Liver (tissue), 9 donors: ENCODE measurements around the gene PFDN2. TPM values are rescaled to one million over a fixed set of nuclear protein-coding genes. Genes with fewer than 3 reads are reported as not detected.

ENCODE experiments used
- DNase-seq: peaks from one replicate; pipeline ENCODE4 v3.0.0-alpha.2; 2017; ENCODE audit warnings: low spot score
- H3K27ac ChIP-seq, 2 donors: one replicate each; pipeline ENCODE4 v1.7.0; 2013; ENCODE audit warnings: inconsistent platforms in 2 of 2, low read length in 2 of 2, control low read depth in 1 of 2, low read depth in 1 of 2, mild to moderate bottlenecking in 1 of 2
- H3K27me3 ChIP-seq, 4 donors: one replicate each; pipeline versions ENCODE4 v1.6.1 to v1.7.0; 2013; ENCODE audit warnings: low read length in 3 of 4, inconsistent platforms in 1 of 4, mild to moderate bottlenecking in 1 of 4, moderate library complexity in 1 of 4; ENCODE audit not compliant: control insufficient read depth in 4 of 4, insufficient read depth in 4 of 4
- H3K36me3 ChIP-seq, 4 donors: one replicate each; pipeline versions ENCODE4 v1.6.1 to v1.7.0; 2013; ENCODE audit warnings: low read length in 3 of 4, mild to moderate bottlenecking in 3 of 4, low read depth in 1 of 4, moderate library complexity in 1 of 4; ENCODE audit not compliant: control insufficient read depth in 4 of 4, insufficient read depth in 3 of 4
- H3K4me1 ChIP-seq, 4 donors: one replicate each; pipeline versions ENCODE4 v1.6.1 to v1.7.0; 2013; ENCODE audit warnings: low read length in 3 of 4, mild to moderate bottlenecking in 3 of 4, moderate library complexity in 1 of 4; ENCODE audit not compliant: control insufficient read depth in 4 of 4, insufficient read depth in 4 of 4
- H3K4me3 ChIP-seq, 3 donors: one replicate each; pipeline versions ENCODE4 v1.6.1 to v1.7.0; 2013; ENCODE audit warnings: low read length in 3 of 3, control low read depth in 1 of 3, low read depth in 1 of 3, mild to moderate bottlenecking in 1 of 3
- H3K9ac ChIP-seq, 2 donors: one replicate each; pipeline ENCODE4 v1.7.0; 2013; ENCODE audit warnings: low read length in 2 of 2, mild to moderate bottlenecking in 2 of 2, moderate library complexity in 2 of 2, control low read depth in 1 of 2, low read depth in 1 of 2
- H3K9me3 ChIP-seq, 4 donors: one replicate each; pipeline versions ENCODE4 v1.6.1 to v1.7.0; 2013; ENCODE audit warnings: low read length in 3 of 4; ENCODE audit not compliant: control insufficient read depth in 4 of 4
- ATF3 ChIP-seq: IDR thresholded peaks from 2 replicates; pipeline ENCODE4 v1.6.1; 2016; ENCODE audit warnings: antibody characterized with exemption
- CTCF ChIP-seq: fragments of 150-350 bp; IDR thresholded peaks from 2 replicates; pipeline ENCODE4 v1.5.1; 2017; ENCODE audit warnings: improper control_type of control experiment, low read depth, low read length; ENCODE audit not compliant: missing input control
- EGR1 ChIP-seq, 2 donors: IDR thresholded peaks; 2 replicates each; pipeline ENCODE4 v1.6.1; 2016 to 2018; ENCODE audit warnings: antibody characterized with exemption in 2 of 2, low read depth in 2 of 2
- FOXA2 ChIP-seq: IDR thresholded peaks from 2 replicates; pipeline ENCODE4 v1.6.1; 2016; ENCODE audit warnings: antibody characterized with exemption
- GABPA ChIP-seq, 2 donors: IDR thresholded peaks in 1 of 2; conservative IDR thresholded peaks in 1 of 2; 2 replicates each; pipeline ENCODE4 v1.6.1; 2016; ENCODE audit warnings: antibody characterized with exemption in 2 of 2, mild to moderate bottlenecking in 1 of 2, moderate library complexity in 1 of 2
- HNF4A ChIP-seq, 2 donors: conservative IDR thresholded peaks; 2 replicates each; pipeline ENCODE4 v1.6.1; 2016; ENCODE audit warnings: antibody characterized with exemption in 2 of 2, mild to moderate bottlenecking in 2 of 2
- JUND ChIP-seq, 2 donors: IDR thresholded peaks; 2 replicates each; pipeline ENCODE4 v1.6.1; 2016; ENCODE audit warnings: antibody characterized with exemption in 2 of 2
- MAX ChIP-seq: IDR thresholded peaks from 2 replicates; pipeline ENCODE4 v1.6.1; 2016; ENCODE audit warnings: antibody characterized with exemption
- NR2F2 ChIP-seq: IDR thresholded peaks from 2 replicates; pipeline ENCODE4 v1.6.1; 2016; ENCODE audit warnings: antibody characterized with exemption
- REST ChIP-seq: IDR thresholded peaks from 2 replicates; pipeline ENCODE4 v1.6.1; 2016; ENCODE audit warnings: antibody characterized with exemption, mild to moderate bottlenecking
- RXRA ChIP-seq, 2 donors: IDR thresholded peaks; 2 replicates each; pipeline ENCODE4 v1.6.1; 2017 to 2018; ENCODE audit warnings: antibody characterized with exemption in 2 of 2, mild to moderate bottlenecking in 1 of 2
- TAF1 ChIP-seq: conservative IDR thresholded peaks from 2 replicates; pipeline ENCODE4 v1.6.1; 2016; ENCODE audit warnings: antibody characterized with exemption, mild to moderate bottlenecking
- YY1 ChIP-seq: IDR thresholded peaks from 2 replicates; pipeline ENCODE4 v1.6.1; 2016; ENCODE audit warnings: antibody characterized with exemption, mild to moderate bottlenecking
- ZBTB33 ChIP-seq: IDR thresholded peaks from 2 replicates; pipeline ENCODE4 v1.6.1; 2016; ENCODE audit warnings: antibody characterized with exemption
- WGBS: extraction: QIAGEN DNeasy Blood & Tissue Kit; methylation state at CpG from one replicate; pipeline ENCODE4 v1.1.7; 2013; 5-methylcytosine and 5-hydroxymethylcytosine counted together
- polyA plus RNA-seq, 2 donors: library from polyadenylated mRNA; stranded (reverse) in 1 of 2; unstranded in 1 of 2; fragments of 200-250 nt in 1 of 2; fragments of >200 nt in 1 of 2; fragmentation: Nextera tagmentation in 1 of 2; extraction: Ambion mirVana in 1 of 2; gene quantifications; one replicate each; pipeline versions ENCODE4 v1.2.1 to v1.2.3, GENCODE V29; 2013 to 2015
- total RNA-seq, 2 donors: library from RNA; depleted of rRNA; stranded (reverse); fragments of >200 nt; gene quantifications; one replicate each; pipeline ENCODE4 v1.2.3, GENCODE V29; 2014
- donor health status: healthy.
- donor health status: healthy.
- donor health status: healthy.
- donor health status: healthy.
- donor health status: healthy.

Gene PFDN2
- total and polyA plus RNA-seq, 4 donors, result 12.4 to 61.9 (median 34.0) TPM

GRCh38 chr1:161131523-161132409 is 13.9 kb upstream of the PFDN2 start:
- Histone ChIP-seq H3K36me3 (peaks cover 0 to 18% (median 12%) of the 10 kb centered on the region in 4 donors), H3K27ac (peak overlapping the region; percentile 92 to 99), H3K9ac (peak overlapping the region; percentile 40 to 89), H3K4me1 (peaks cover 0 to 21% (median 15%) of the 10 kb centered on the region in 4 donors), H3K27me3 (no peaks in the 10 kb centered on the region), H3K4me3 (peak overlapping the region; percentile 72 to 92 (median 88)), H3K9me3 (no peaks in the 10 kb centered on the region)
- DNase-seq, result no peak
- no peak for TF ChIP-seq CTCF
- no peak for TF ChIP-seq ATF3
- TF ChIP-seq HNF4A (conservative IDR thresholded peaks at IDR 0.05), result no peak
- TF ChIP-seq NR2F2, result no peak
- TF ChIP-seq GABPA (IDR thresholded peaks at IDR 0.05 in 1 of 2, conservative IDR thresholded peaks at IDR 0.05 in 1 of 2), result no peak
- no peak for TF ChIP-seq TAF1
- TF ChIP-seq FOXA2, result no peak
- no peak for TF ChIP-seq YY1
- no peak for TF ChIP-seq REST
- no peak for TF ChIP-seq JUND (IDR thresholded peaks at IDR 0.05)
- no peak for TF ChIP-seq ZBTB33
- TF ChIP-seq MAX, result no peak
- TF ChIP-seq EGR1 (IDR thresholded peaks at IDR 0.05; ENCODE audit: low read depth in 2 of 2), result no peak
- no peak for TF ChIP-seq RXRA (IDR thresholded peaks at IDR 0.05)
- 7% methylated on average over 22 of the region's 22 CpGs for WGBS
